Psoas muscle (tissue), 8 donors: Measurements from ENCODE around the gene PUM1. TPM values are rescaled to one million over a fixed set of nuclear protein-coding genes. Genes with fewer than 3 reads are reported as not detected.
A peak's percentile ranks its signal among the peaks of the same experiment; 100 is the strongest.

Experiments
- ATAC-seq, 4 donors: fragments of 200-7000 bp; cut with Tn5 transposase; one replicate each; pipeline ENCODE4 v1.9.1; 2020; ENCODE audit warnings: moderate library complexity in 3 of 4, mild to moderate bottlenecking in 2 of 4
- DNase-seq, 2 donors: peaks; one replicate each; pipeline ENCODE4 v3.0.0-alpha.2; 2020
- H3K27ac ChIP-seq: fragments of 200-600 bp; one replicate; pipeline ENCODE4 v1.8.0; 2022
- H3K27me3 ChIP-seq, 3 donors: fragments of 200-600 bp in 1 of 3; one replicate each; pipeline versions ENCODE4 v1.6.1 to v1.8.0; 2013 to 2022; ENCODE audit warnings: low read length in 2 of 3, mild to moderate bottlenecking in 2 of 3, moderate library complexity in 1 of 3; ENCODE audit not compliant: insufficient read depth in 3 of 3
- H3K36me3 ChIP-seq, 2 donors: fragments of 200-600 bp in 1 of 2; one replicate each; pipeline versions ENCODE4 v1.6.1 to v1.8.0; 2013 to 2022; ENCODE audit warnings: low read depth in 1 of 2, mild to moderate bottlenecking in 1 of 2, moderate library complexity in 1 of 2; ENCODE audit not compliant: insufficient read depth in 1 of 2
- H3K4me1 ChIP-seq: fragments of 200-600 bp; one replicate; pipeline ENCODE4 v1.8.0; 2022
- H3K4me3 ChIP-seq: fragments of 200-600 bp; one replicate; pipeline ENCODE4 v1.8.0; 2022; ENCODE audit warnings: mild to moderate bottlenecking
- H3K9me3 ChIP-seq: fragments of 200-600 bp; one replicate; pipeline ENCODE4 v1.8.0; 2022
- WGBS, 3 donors: extraction: QIAGEN DNeasy Blood & Tissue Kit; methylation state at CpG; one replicate each; pipeline versions ENCODE4 v1.1.6 to v1.1.7; 2013; 5-methylcytosine and 5-hydroxymethylcytosine counted together
- intact Hi-C, 2 donors: fragments of 100-400 bp; cut with DNase I; formaldehyde crosslinking; loops; one replicate each; pipeline versions ENCODE4 v1.11.0 to v1.14.2; 2022
- polyA plus RNA-seq, 3 donors: library from polyadenylated mRNA; stranded (reverse); fragments of 200-250 nt; gene quantifications; one replicate each; pipeline ENCODE4 v1.2.3, GENCODE V29; 2013
- total RNA-seq, 4 donors: library from RNA; stranded (reverse); fragmentation: NEBNext Ultra II Directional in 2 of 4; extraction: Animal tissue kit (Norgen Biotek cat#: 25700) in 2 of 4; gene quantifications; one replicate each; pipeline versions ENCODE4 v1.2.1 to v1.2.4, GENCODE V29; 2021 to 2023
- TF ChIP-seq, protein P1 (sequence below): fragments of 200-600 bp; IDR thresholded peaks from one replicate; pipeline ENCODE4 v1.8.0; 2022; ENCODE audit warnings: antibody characterized with exemption
- donor health status: healthy with polysubstance abuse.
- donor health status: DM: no; HTN: no; CAD: no; lungs with moderate emphysema.
- donor health status: Bipolar disorder and iron deficiency.
- donor health status: healthy.
- donor health status: DM: yes; HTN: yes; CAD: no.
- donor health status: DM: no; HTN: no; CAD: no.
- donor health status: DM: no; HTN: no; CAD: no.
- donor health status: DM: yes; HTN: yes; CAD: no.

The PUM1 gene
- total and polyA plus RNA-seq, 7 donors = 16.8 to 93.4 (median 80.0) TPM

DNA sequence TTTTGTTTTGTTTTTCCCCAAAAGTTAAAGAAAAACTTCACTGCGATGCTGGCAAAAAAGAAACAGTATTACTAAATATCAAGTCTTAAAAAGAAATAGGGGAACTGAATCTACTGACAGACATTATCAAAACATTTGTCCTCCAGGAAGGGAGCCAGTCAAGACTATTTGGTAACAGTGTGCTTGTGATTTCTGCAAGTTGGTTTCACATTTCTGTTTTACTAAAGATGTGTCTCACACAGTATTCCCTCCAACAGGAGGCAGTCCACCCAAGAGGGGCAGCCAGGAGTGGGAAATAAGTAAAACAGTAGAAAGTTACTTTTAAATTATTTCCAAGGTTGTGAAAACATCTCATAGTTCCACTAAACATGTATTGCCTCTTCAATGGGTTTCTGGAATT is 82.6 kb downstream of the PUM1 start:
- Histone ChIP-seq H3K4me1 (peaks cover 61% of the 10 kb centered on the region), H3K27me3 (no peaks in the 10 kb centered on the region), H3K27ac (peak overlapping the region; percentile 59), H3K4me3 (no peak overlapping the region), H3K9me3 (no peaks in the 10 kb centered on the region), H3K36me3 (peaks cover 4 to 28% of the 10 kb centered on the region in 2 donors)
- 21 to 62% (median 26%) methylated on average over 1 of the region's 1 CpG for WGBS, 3 donors
- intact Hi-C loops = loop anchor here (2.0 to 10.0 kb wide), 2 partner anchors 52 to 82 kb away; partner anchors contain the start of gene PUM1 (in 1 of the 2)
- DNase-seq (no peak), ATAC-seq (peak; percentile 74 to 88 (median 78))
- TF ChIP-seq, protein P1, sequence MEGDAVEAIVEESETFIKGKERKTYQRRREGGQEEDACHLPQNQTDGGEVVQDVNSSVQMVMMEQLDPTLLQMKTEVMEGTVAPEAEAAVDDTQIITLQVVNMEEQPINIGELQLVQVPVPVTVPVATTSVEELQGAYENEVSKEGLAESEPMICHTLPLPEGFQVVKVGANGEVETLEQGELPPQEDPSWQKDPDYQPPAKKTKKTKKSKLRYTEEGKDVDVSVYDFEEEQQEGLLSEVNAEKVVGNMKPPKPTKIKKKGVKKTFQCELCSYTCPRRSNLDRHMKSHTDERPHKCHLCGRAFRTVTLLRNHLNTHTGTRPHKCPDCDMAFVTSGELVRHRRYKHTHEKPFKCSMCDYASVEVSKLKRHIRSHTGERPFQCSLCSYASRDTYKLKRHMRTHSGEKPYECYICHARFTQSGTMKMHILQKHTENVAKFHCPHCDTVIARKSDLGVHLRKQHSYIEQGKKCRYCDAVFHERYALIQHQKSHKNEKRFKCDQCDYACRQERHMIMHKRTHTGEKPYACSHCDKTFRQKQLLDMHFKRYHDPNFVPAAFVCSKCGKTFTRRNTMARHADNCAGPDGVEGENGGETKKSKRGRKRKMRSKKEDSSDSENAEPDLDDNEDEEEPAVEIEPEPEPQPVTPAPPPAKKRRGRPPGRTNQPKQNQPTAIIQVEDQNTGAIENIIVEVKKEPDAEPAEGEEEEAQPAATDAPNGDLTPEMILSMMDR = peak; percentile 41

DNA sequence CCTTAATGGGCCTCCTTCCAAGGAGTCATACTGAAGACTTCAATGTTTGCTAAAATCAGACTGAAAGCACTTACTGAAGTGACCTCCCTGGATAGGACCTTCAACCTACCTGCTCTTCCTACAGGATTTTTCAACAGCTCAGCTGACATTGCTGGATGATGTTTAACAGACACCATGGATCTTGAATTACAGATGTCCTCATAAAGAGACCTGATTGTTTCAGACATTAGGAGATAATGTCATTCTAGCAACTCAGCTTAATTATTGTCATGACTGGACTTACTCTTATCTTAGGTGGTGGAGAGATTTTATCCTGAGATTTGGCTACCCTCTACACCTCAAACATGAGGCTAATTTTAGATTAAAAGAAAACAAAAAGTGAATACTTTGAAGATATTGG is 83.1 kb downstream of the PUM1 start:
- Histone ChIP-seq H3K27me3 (no peaks in the 10 kb centered on the region), H3K4me1 (peaks cover 61% of the 10 kb centered on the region), H3K36me3 (peaks cover 4 to 28% of the 10 kb centered on the region in 2 donors), H3K27ac (peak overlapping the region; percentile 59), H3K4me3 (no peak overlapping the region), H3K9me3 (no peaks in the 10 kb centered on the region)
- TF ChIP-seq, protein P1 = no peak
- ATAC-seq (peak; percentile 11 to 27 (median 20)), DNase-seq (no peak)
- intact Hi-C loops = loop anchor here (2.0 to 10.0 kb wide), 2 partner anchors 52 to 82 kb away; partner anchors contain the start of gene PUM1 (in 1 of the 2)

DNA sequence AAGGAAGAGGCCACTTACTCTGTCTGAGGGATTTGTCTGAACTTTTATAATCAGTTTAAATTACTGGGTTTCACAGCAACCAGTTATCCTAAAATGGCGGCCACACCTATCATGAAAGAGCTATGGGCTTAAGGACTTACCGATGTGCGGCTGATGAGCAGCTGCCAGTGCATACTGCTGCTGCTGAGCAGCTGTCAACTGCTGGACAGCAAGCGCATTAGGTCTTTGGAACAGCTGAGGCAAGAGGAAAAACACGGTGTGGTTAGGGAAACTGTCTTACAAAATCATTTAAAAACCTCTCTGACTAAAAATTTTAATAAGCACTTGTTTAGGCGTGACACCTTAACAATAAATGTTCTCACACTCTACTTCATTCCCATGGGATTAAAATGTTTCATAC is 84.3 kb downstream of the PUM1 start:
- peaks cover 4 to 28% of the 10 kb centered on the region in 2 donors for H3K36me3 ChIP-seq
- no peak overlapping the region for H3K4me3 ChIP-seq
- no peaks in the 10 kb centered on the region for H3K27me3 ChIP-seq
- WGBS, 3 donors = 48 to 74% (median 50%) methylated on average over 6 of the region's 6 CpGs
- peaks cover 61% of the 10 kb centered on the region for H3K4me1 ChIP-seq
- H3K27ac ChIP-seq = peak overlapping the region; percentile 59
- ATAC-seq (peak in 3 of 4 donors; percentile 50 to 66 (median 60)), DNase-seq (no peak)
- no peaks in the 10 kb centered on the region for H3K9me3 ChIP-seq
- intact Hi-C loops = loop anchor here in 1 of 2 donors (10.0 kb wide), 1 partner anchor 54 kb away; no protein-coding TSS in a partner anchor
- TF ChIP-seq, protein P1 = no peak

DNA sequence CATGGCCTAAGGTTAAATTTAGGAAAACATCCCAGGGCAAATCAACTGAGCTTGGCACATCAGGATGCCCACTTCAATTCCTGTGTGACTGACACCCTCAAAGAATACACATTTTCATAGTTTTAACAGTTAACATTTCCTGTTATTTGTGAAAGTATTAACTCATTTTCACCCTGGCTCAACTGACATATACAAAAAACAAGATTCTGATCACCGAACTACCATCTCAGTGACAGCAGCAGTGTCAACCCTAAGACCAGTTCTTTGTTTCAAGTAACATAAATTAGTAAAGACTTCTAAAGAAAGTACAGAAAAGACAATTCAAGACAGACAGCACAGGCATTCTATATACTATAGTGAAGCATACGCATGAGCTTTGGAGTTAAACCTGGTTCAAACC is 88.0 kb downstream of the PUM1 start:
- Histone ChIP-seq H3K36me3 (peaks cover 0 to 46% of the 10 kb centered on the region in 2 donors), H3K27ac (peak overlapping the region; percentile 3), H3K4me1 (peaks cover 41% of the 10 kb centered on the region), H3K4me3 (no peak overlapping the region), H3K27me3 (no peaks in the 10 kb centered on the region), H3K9me3 (no peaks in the 10 kb centered on the region)
- WGBS, 3 donors = 93 to 97% (median 94%) methylated on average over 2 of the region's 2 CpGs
- ATAC-seq (no peak), DNase-seq (no peak)
- TF ChIP-seq, protein P1 = no peak
- intact Hi-C loops = no loop called here

DNA sequence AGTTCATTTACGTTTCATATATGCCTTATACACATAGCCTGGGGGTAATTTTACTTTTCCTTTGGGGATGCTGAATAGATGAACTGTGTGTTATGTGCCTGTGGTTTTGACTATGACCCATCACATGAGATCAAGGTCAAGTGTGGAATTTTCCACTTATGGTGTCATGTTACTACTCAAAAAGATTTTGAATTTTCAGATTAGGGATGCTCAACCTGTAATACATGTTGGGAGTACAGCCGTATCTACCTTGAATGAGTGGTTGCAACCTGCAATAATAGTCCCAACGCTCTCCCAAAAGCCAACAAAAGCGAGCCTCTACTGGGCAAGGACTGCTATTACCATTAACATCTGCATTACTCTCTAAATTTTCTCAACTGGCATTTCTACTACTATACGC is 88.4 kb downstream of the PUM1 start:
- TF ChIP-seq, protein P1 = no peak
- Histone ChIP-seq H3K36me3 (peaks cover 0 to 46% of the 10 kb centered on the region in 2 donors), H3K4me3 (no peak overlapping the region), H3K27ac (peak overlapping the region; percentile 33), H3K27me3 (no peaks in the 10 kb centered on the region), H3K4me1 (peaks cover 37% of the 10 kb centered on the region), H3K9me3 (no peaks in the 10 kb centered on the region)
- intact Hi-C loops = no loop called here
- DNase-seq (no peak), ATAC-seq (peak in 3 of 4 donors; percentile 19 to 24 (median 23))
- 73 to 84% (median 76%) methylated on average over 5 of the region's 5 CpGs for WGBS, 3 donors
